ENCODE data around the gene COQ4. TPM values are rescaled to one million over a fixed set of nuclear protein-coding genes. Genes with fewer than 3 reads are reported as not detected.

The COQ4 gene
- total RNA-seq, 2 experiments from 2014 or later = 31.9 to 33.5 TPM

GRCh38 chr9:128298535-128299482 lies 23.8 kb upstream of the COQ4 start:
- CTCF ChIA-PET = interaction anchor here (0.7 to 1.9 kb wide), 4 partner anchors 12 to 63 kb away, joined by 3 to 7 read pairs (median 4); no protein-coding TSS in a partner anchor
- intact Hi-C loops (cut with micrococcal nuclease) = no loop called here

GRCh38 chr9:128304136-128304970 lies 18.3 kb upstream of the COQ4 start:
- no peak for TF ChIP-seq CTCF (IDR thresholded peaks at IDR 0.05)
- no peaks in the 10 kb centered on the region for H3K9me3 Mint-ChIP-seq
- ChIA-PET CTCF (interaction anchor here (1.7 to 3.1 kb wide), 2 partner anchors 8 to 37 kb away, joined by 6 to 14 read pairs; no protein-coding TSS in a partner anchor), POLR2A (interaction anchor here (0.8 to 1.0 kb wide), 2 partner anchors 114 to 380 kb away, joined by 3 read pairs; no protein-coding TSS in a partner anchor)
- no peak for DNase-seq
- H3K4me3 Mint-ChIP-seq = no peak overlapping the region
- peaks cover 4% of the 10 kb centered on the region for H3K36me3 Mint-ChIP-seq (ENCODE audit: low read depth)
- H3K27me3 Mint-ChIP-seq = no peaks in the 10 kb centered on the region
- H3K27ac Mint-ChIP-seq = peak overlapping the region; percentile 50
- no peaks in the 10 kb centered on the region for H3K4me1 Mint-ChIP-seq (ENCODE audit: low read depth)
- no peak for ATAC-seq
- intact Hi-C loops (cut with micrococcal nuclease) = no loop called here

More at GRCh38 chr9:128298535-128299482, 23.8 kb upstream of the COQ4 start:
- Mint-ChIP-seq H3K27ac (no peak overlapping the region), H3K4me3 (no peak overlapping the region), H3K27me3 (no peaks in the 10 kb centered on the region), H3K4me1 (ENCODE audit: low read depth) (peaks cover 4% of the 10 kb centered on the region), H3K9me3 (no peaks in the 10 kb centered on the region), H3K36me3 (ENCODE audit: low read depth) (no peaks in the 10 kb centered on the region)
- DNase-seq (no peak), ATAC-seq (no peak)
- TF ChIP-seq CTCF (IDR thresholded peaks at IDR 0.05) = no peak
- POLR2A ChIA-PET = no interaction called here

GRCh38 chr9:128304971-128305288 lies 17.7 kb upstream of the COQ4 start:
- intact Hi-C loops (cut with micrococcal nuclease) = no loop called here
- TF ChIP-seq CTCF (IDR thresholded peaks at IDR 0.05) = no peak
- Mint-ChIP-seq H3K36me3 (ENCODE audit: low read depth) (peaks cover 8% of the 10 kb centered on the region), H3K4me3 (no peak overlapping the region), H3K4me1 (ENCODE audit: low read depth) (no peaks in the 10 kb centered on the region), H3K9me3 (no peaks in the 10 kb centered on the region), H3K27me3 (no peaks in the 10 kb centered on the region), H3K27ac (no peak overlapping the region)
- POLR2A ChIA-PET = interaction anchor here (1.0 kb wide), 1 partner anchor 114 kb away, joined by 3 read pairs; no protein-coding TSS in a partner anchor
- CTCF ChIA-PET = interaction anchor here (1.7 to 3.1 kb wide), 2 partner anchors 8 to 36 kb away, joined by 6 to 14 read pairs; no protein-coding TSS in a partner anchor
- ATAC-seq = no peak
- DNase-seq = no peak

GRCh38 chr9:128309551-128309950 lies 13.1 kb upstream of the COQ4 start:
- no peak for TF ChIP-seq CTCF (IDR thresholded peaks at IDR 0.05)
- Mint-ChIP-seq H3K4me3 (no peak overlapping the region), H3K27me3 (no peaks in the 10 kb centered on the region), H3K27ac (no peak overlapping the region), H3K36me3 (ENCODE audit: low read depth) (peaks cover 11% of the 10 kb centered on the region), H3K4me1 (ENCODE audit: low read depth) (no peaks in the 10 kb centered on the region), H3K9me3 (no peaks in the 10 kb centered on the region)
- ChIA-PET POLR2A (interaction anchor here (0.6 kb wide), 1 partner anchor 82 kb away, joined by 3 read pairs; no protein-coding TSS in a partner anchor), CTCF (interaction anchor here (1.5 to 4.5 kb wide), 2 partner anchors 9 to 13 kb away, joined by 6 to 21 read pairs; no protein-coding TSS in a partner anchor)
- ATAC-seq (no peak), DNase-seq (no peak)
- intact Hi-C loops (cut with micrococcal nuclease) = no loop called here
